HepG2 (cell line): ENCODE results near the gene LYST. TPM values are rescaled to one million over a fixed set of nuclear protein-coding genes. Genes with fewer than 3 reads are reported as not detected.

Source experiments
- ATAC-seq: fragments of 200-7000 bp; cut with Tn5 transposase; 3 replicates; pipeline ENCODE4 v1.9.1; 2020; ENCODE audit warnings: mild to moderate bottlenecking, moderate library complexity
- BruUV-seq: library from RNA; stranded (reverse); fragments of 400-500 nt; replicated peaks from 2 replicates; lab custom pipeline; 2021; lab: Mats Ljungman, UMichigan
- CTCF ChIA-PET: fragments of 300-600 bp; formaldehyde crosslinking; extraction: SDS; loops from one replicate; lab custom pipeline; 2021; ENCODE audit warnings: low total read pairs, inconsistent platforms, low intra/inter-chr PET ratio; lab: Yijun Ruan, JAX
- POLR2A ChIA-PET: fragments of 350-600 bp; sonication (Branson Sonifier 250); formaldehyde crosslinking; loops from one replicate; lab custom pipeline; 2020; ENCODE audit warnings: antibody characterized with exemption, inconsistent platforms; lab: Yijun Ruan, JAX
- DNase-seq: peaks from one replicate; pipeline ENCODE4 v3.0.0-alpha.2; 2015; ENCODE audit warnings: low spot score
- FAIRE-seq: peaks from 3 replicates; lab custom pipeline; 2011; peaks lifted over from hg19 to GRCh38; lab: Jason Lieb, UNC
- H2AFZ ChIP-seq: one replicate; pipeline ENCODE4 v1.6.1; 2011; ENCODE audit warnings: low read length, inconsistent platforms
- H3K27ac ChIP-seq: fragments of 300-600 bp; 3 replicates; pipeline ENCODE4 v1.8.0; 2011; ENCODE audit warnings: mixed run types, mild to moderate bottlenecking, mixed read lengths, low read length, inconsistent platforms; ENCODE audit not compliant: insufficient read depth; ENCODE audit errors: extremely low read length
- H3K27me3 ChIP-seq, 2 experiments: fragments of 200-600 bp in 1 of 2; 2 replicates in 1 of 2; 3 replicates in 1 of 2; pipeline versions ENCODE4 v1.6.0 to v1.8.0; 2011; ENCODE audit warnings: low read length in 2 of 2, mild to moderate bottlenecking in 2 of 2, moderate library complexity in 2 of 2, inconsistent platforms in 1 of 2; ENCODE audit not compliant: insufficient read depth in 2 of 2, control insufficient read depth in 1 of 2
- H3K36me3 ChIP-seq, 2 experiments: fragments of 200-600 bp in 1 of 2; replicated peaks in 1 of 2; 2 replicates in 1 of 2; 3 replicates in 1 of 2; pipeline versions ENCODE4 v1.5.1 to v1.8.0; 2011; ENCODE audit warnings: low read length in 2 of 2, inconsistent platforms in 1 of 2; ENCODE audit not compliant: insufficient read depth in 2 of 2, control insufficient read depth in 1 of 2
- H3K4me1 ChIP-seq: 2 replicates; pipeline ENCODE4 v1.5.1; 2012; ENCODE audit warnings: low read length, inconsistent platforms; ENCODE audit not compliant: insufficient read depth
- H3K4me2 ChIP-seq: 2 replicates; pipeline ENCODE4 v1.6.0; 2011; ENCODE audit warnings: low read depth, low read length, inconsistent platforms
- H3K4me3 ChIP-seq, 3 experiments: fragments of 200-600 bp in 1 of 3; sonication (generic), shearing (Covaris generic) in 1 of 3; replicated peaks in 1 of 3; 2 replicates each; pipeline ENCODE4 v1.5.1; 2011 to 2016; ENCODE audit warnings: low read length in 3 of 3, inconsistent platforms in 2 of 3, low read depth in 2 of 3, mild to moderate bottlenecking in 2 of 3, control low read depth in 1 of 3, mixed read lengths in 1 of 3; ENCODE audit not compliant: insufficient read depth in 1 of 3
- H3K79me2 ChIP-seq: one replicate; pipeline ENCODE4 v1.6.1; 2011; ENCODE audit warnings: low read length, inconsistent platforms; ENCODE audit not compliant: insufficient read depth
- H3K9ac ChIP-seq: 2 replicates; pipeline ENCODE4 v1.6.0; 2011; ENCODE audit warnings: mild to moderate bottlenecking, low read depth, low read length, inconsistent platforms; ENCODE audit not compliant: insufficient read depth
- H3K9me3 ChIP-seq: 2 replicates; pipeline ENCODE4 v1.5.1; 2012; ENCODE audit warnings: mild to moderate bottlenecking, low read length
- H4K20me1 ChIP-seq: 2 replicates; pipeline ENCODE4 v1.6.0; 2011; ENCODE audit warnings: inconsistent platforms, mild to moderate bottlenecking, low read length, moderate library complexity; ENCODE audit not compliant: insufficient read depth
- ARNT2 ChIP-seq: sonication (generic); formaldehyde crosslinking; IDR thresholded peaks from 2 replicates; pipeline ENCODE4 v1.8.0; 2022; ENCODE audit warnings: mild to moderate bottlenecking, low read depth, missing genetic modification reagents, moderate library complexity
- ATF3 ChIP-seq: sonication (generic); formaldehyde crosslinking; IDR thresholded peaks from 2 replicates; pipeline ENCODE4 v1.4.0; 2020; ENCODE audit warnings: missing genetic modification reagents
- BATF2 ChIP-seq: sonication (generic); formaldehyde crosslinking; IDR thresholded peaks from 2 replicates; pipeline ENCODE4 v1.8.0; 2022; ENCODE audit warnings: mild to moderate bottlenecking, missing genetic modification reagents, moderate library complexity
- E2F5 ChIP-seq: sonication (generic); formaldehyde crosslinking; conservative IDR thresholded peaks from 2 replicates; pipeline ENCODE4 v1.4.0; 2020; ENCODE audit warnings: missing genetic modification reagents
- GLI4 ChIP-seq: sonication (generic); formaldehyde crosslinking; IDR thresholded peaks from 2 replicates; pipeline ENCODE4 v1.5.1; 2020; ENCODE audit warnings: missing genetic modification reagents, mild to moderate bottlenecking, moderate library complexity, borderline replicate concordance
- HES4 ChIP-seq: sonication (generic); formaldehyde crosslinking; IDR thresholded peaks from 2 replicates; pipeline ENCODE4 v1.9.0; 2021; ENCODE audit warnings: mild to moderate bottlenecking, missing genetic modification reagents, borderline replicate concordance
- MBNL3 ChIP-seq: fragments of 250-450 bp; sonication (Bioruptor Pico); conservative IDR thresholded peaks from 2 replicates; pipeline ENCODE4 v1.8.0; 2022; ENCODE audit warnings: mild to moderate bottlenecking, inconsistent platforms
- PLRG1 ChIP-seq: fragments of 450-650 bp; conservative IDR thresholded peaks from 2 replicates; pipeline ENCODE4 v1.6.1; 2016
- RFXAP ChIP-seq: sonication (generic); formaldehyde crosslinking; IDR thresholded peaks from 2 replicates; pipeline ENCODE4 v1.4.0; 2020; ENCODE audit warnings: missing genetic modification reagents, borderline replicate concordance
- SIX1 ChIP-seq: sonication (generic); formaldehyde crosslinking; IDR thresholded peaks from 2 replicates; pipeline ENCODE4 v1.4.0; 2020; ENCODE audit warnings: missing genetic modification reagents, borderline replicate concordance
- SIX4 ChIP-seq: sonication (generic); formaldehyde crosslinking; IDR thresholded peaks from 2 replicates; pipeline ENCODE4 v1.4.0; 2020; ENCODE audit warnings: missing genetic modification reagents
- SP140L ChIP-seq: sonication (generic); formaldehyde crosslinking; IDR thresholded peaks from 2 replicates; pipeline ENCODE4 v1.4.0; 2020; ENCODE audit warnings: missing genetic modification reagents, borderline replicate concordance
- TAF15 ChIP-seq: fragments of 200-400 bp; formaldehyde crosslinking; IDR thresholded peaks from one replicate; pipeline ENCODE4 v1.6.1; 2018; ENCODE audit warnings: mild to moderate bottlenecking, low read depth, low read length; ENCODE audit not compliant: poor library complexity, severe bottlenecking
- THAP11 ChIP-seq: IDR thresholded peaks from 2 replicates; pipeline ENCODE4 v1.6.1; 2016; ENCODE audit warnings: missing biosample characterization, missing genetic modification reagents
- ZNF569 ChIP-seq: sonication (generic); formaldehyde crosslinking; IDR thresholded peaks from 2 replicates; pipeline ENCODE4 v1.5.0; 2020; ENCODE audit warnings: mild to moderate bottlenecking, missing genetic modification reagents, moderate library complexity, borderline replicate concordance
- ZNF75D ChIP-seq: sonication (generic); formaldehyde crosslinking; IDR thresholded peaks from 2 replicates; pipeline ENCODE4 v1.8.1; 2023; ENCODE audit warnings: missing genetic modification reagents, mild to moderate bottlenecking, borderline replicate concordance
- WGBS: methylation state at CpG from one replicate; pipeline ENCODE4 v1.1.6; 2017; ENCODE audit warnings: low lambda C conversion rate; 5-methylcytosine and 5-hydroxymethylcytosine counted together
- in situ Hi-C: cut with HindIII; loops from 2 replicates; pipeline ENCODE4 v1.10.0; 2017; ENCODE audit warnings: low pct_unique_long_range_greater_than_20kb; ENCODE audit not compliant: extremely low pct_ligation_motif_present
- intact Hi-C: fragments of 100-400 bp; cut with micrococcal nuclease; formaldehyde crosslinking; loops from one replicate; pipeline ENCODE4 v1.10.0; 2022; ENCODE audit not compliant: unreplicated experiment
- polyA plus RNA-seq, 8 experiments: library from polyadenylated mRNA; depleted of rRNA in 3 of 8; stranded (reverse) in 7 of 8; unstranded in 1 of 8; fragments of >200 nt; fragmentation: Illumina TruSeq in 4 of 8; extraction: Trizol in 4 of 8; gene quantifications; 2 replicates each; pipeline versions ENCODE4 v1.2.1 to v1.2.3, GENCODE V29; 2011 to 2016; ENCODE audit warnings: low read depth in 4 of 8, missing spikeins in 1 of 8, mixed read lengths in 1 of 8; ENCODE audit not compliant: insufficient read depth in 1 of 8
- total RNA-seq, 5 experiments: library from RNA; depleted of rRNA; stranded (reverse); fragments of >200 nt; fragmentation: Illumina TruSeq; extraction: Trizol; gene quantifications; 2 replicates each; pipeline ENCODE4 v1.2.3, GENCODE V29; 2016; ENCODE audit warnings: low read depth in 1 of 5

LYST gene
- total and polyA plus RNA-seq, 2 of the 13 experiments (the other 11 are each of a cell fraction or from before 2014, with no cell fraction given), result 0.91 to 2.5 TPM

- TF ChIP-seq ATF3 (CRISPR knock-in tag), result no peak
- TF ChIP-seq THAP11, result no peak
Observed at GRCh38 chr1:235628316-235629005, 238.2 kb downstream of the LYST start (continued).

GRCh38 chr1:235625831-235626230 lies 240.9 kb downstream of the LYST start:
- Histone ChIP-seq H3K4me1 (peaks cover 53% of the 10 kb centered on the region), H3K27me3 (no peaks in the 10 kb centered on the region), H3K9me3 (no peaks in the 10 kb centered on the region), H3K4me2 (no peak overlapping the region), H4K20me1 (peaks cover 33% of the 10 kb centered on the region), H3K36me3 (peaks cover 0 to 11% of the 10 kb centered on the region in 2 experiments; a peak in 1 of 5 replicates), H3K4me3 (no peak overlapping the region), H2AFZ (no peak overlapping the region), H3K27ac (no peak overlapping the region), H3K79me2 (peaks cover 44% of the 10 kb centered on the region), H3K9ac (no peak overlapping the region)
- intact Hi-C loops (no loop called here), in situ Hi-C loops (no loop called here)
- CTCF ChIA-PET, result no interaction called here
- POLR2A ChIA-PET, result no interaction called here
- ATAC-seq (no peak), FAIRE-seq (no peak), DNase-seq (no peak)
- 91% methylated on average over 4 of the region's 4 CpGs for WGBS
- no peak for TF ChIP-seq ZNF75D (CRISPR knock-in tag)
- TF ChIP-seq HES4 (CRISPR knock-in tag), result no peak
- no TSS peak for BruUV-seq

GRCh38 chr1:235625340-235625739 lies 241.4 kb downstream of the LYST start:
- Histone ChIP-seq H3K9ac (no peak overlapping the region), H2AFZ (no peak overlapping the region), H3K79me2 (peaks cover 45% of the 10 kb centered on the region), H3K4me3 (no peak overlapping the region), H3K9me3 (no peaks in the 10 kb centered on the region), H4K20me1 (peaks cover 31% of the 10 kb centered on the region), H3K27me3 (no peaks in the 10 kb centered on the region), H3K4me1 (peaks cover 53% of the 10 kb centered on the region), H3K4me2 (no peak overlapping the region), H3K27ac (no peak overlapping the region), H3K36me3 (peaks cover 0 to 11% of the 10 kb centered on the region in 2 experiments; a peak in 1 of 5 replicates)
- BruUV-seq, result no TSS peak
- intact Hi-C loops, result no loop called here
- POLR2A ChIA-PET, result no interaction called here
- WGBS, result 100% methylated on average over 3 of the region's 3 CpGs
- DNase-seq (no peak), FAIRE-seq (no peak), ATAC-seq (no peak)
- CTCF ChIA-PET, result no interaction called here
- in situ Hi-C loops, result no loop called here
- no peak for TF ChIP-seq ARNT2 (CRISPR knock-in tag)
- no peak for TF ChIP-seq SIX4 (CRISPR knock-in tag)
- no peak for TF ChIP-seq GLI4 (CRISPR knock-in tag)
- TF ChIP-seq SIX1 (CRISPR knock-in tag), result no peak
- TF ChIP-seq ZNF569 (CRISPR knock-in tag), result no peak
- TF ChIP-seq RFXAP (CRISPR knock-in tag), result no peak
- TF ChIP-seq TAF15, result no peak
- TF ChIP-seq SP140L (CRISPR knock-in tag), result no peak
- no peak for TF ChIP-seq E2F5 (CRISPR knock-in tag)
- no peak for TF ChIP-seq BATF2
- no peak for TF ChIP-seq PLRG1
- no peak for TF ChIP-seq MBNL3 (CRISPR knock-in tag)
